Spleen (tissue), 7 donors: ENCODE measurements around the gene ALG12.

ENCODE experiments used
- CTCF ChIP-seq, 11 experiments: fragments of 200-600 bp in 7 of 11; fragments of 450-650 bp in 4 of 11; sonication (generic) in 4 of 11; IDR thresholded peaks in 8 of 11; conservative IDR thresholded peaks in 3 of 11; 1 replicate in 7 of 11; 2 replicates in 4 of 11; pipeline versions ENCODE4 v1.4.0 to v1.8.0; 2016 to 2021; ENCODE audit warnings: antibody characterized with exemption in 11 of 11, inconsistent platforms in 4 of 11, mild to moderate bottlenecking in 1 of 11
- POLR2A ChIP-seq, 3 donors: fragments of 450-650 bp; IDR thresholded peaks; one replicate each; pipeline ENCODE4 v1.5.1; 2017; ENCODE audit warnings: antibody characterized with exemption in 3 of 3, mild to moderate bottlenecking in 1 of 3
- donor health status: DM: no; HTN: no; CAD: no; lungs with moderate emphysema.
- donor health status: DM: no; HTN: no; CAD: no.
- donor health status: DM: no; HTN: no; CAD: no.

GRCh38 chr22:49944399-49944891, 26.2 kb upstream of the ALG12 start:
- TF ChIP-seq POLR2A (IDR thresholded peaks at IDR 0.05) (no peak), CTCF (IDR thresholded peaks at IDR 0.05 in 8 of 11, conservative IDR thresholded peaks at IDR 0.05 in 3 of 11) (no peak)
